ENCODE results near the gene EIF4E2.

EIF4E2 gene

GRCh38 chr2:232587512-232587911, 37.0 kb downstream of the EIF4E2 start:
- no peak for DNase-seq (ENCODE audit: low read depth)
- H3K4me3 ChIP-seq (ENCODE audit: low read depth, low read length) = no peak overlapping the region
- TF ChIP-seq, protein P1, sequence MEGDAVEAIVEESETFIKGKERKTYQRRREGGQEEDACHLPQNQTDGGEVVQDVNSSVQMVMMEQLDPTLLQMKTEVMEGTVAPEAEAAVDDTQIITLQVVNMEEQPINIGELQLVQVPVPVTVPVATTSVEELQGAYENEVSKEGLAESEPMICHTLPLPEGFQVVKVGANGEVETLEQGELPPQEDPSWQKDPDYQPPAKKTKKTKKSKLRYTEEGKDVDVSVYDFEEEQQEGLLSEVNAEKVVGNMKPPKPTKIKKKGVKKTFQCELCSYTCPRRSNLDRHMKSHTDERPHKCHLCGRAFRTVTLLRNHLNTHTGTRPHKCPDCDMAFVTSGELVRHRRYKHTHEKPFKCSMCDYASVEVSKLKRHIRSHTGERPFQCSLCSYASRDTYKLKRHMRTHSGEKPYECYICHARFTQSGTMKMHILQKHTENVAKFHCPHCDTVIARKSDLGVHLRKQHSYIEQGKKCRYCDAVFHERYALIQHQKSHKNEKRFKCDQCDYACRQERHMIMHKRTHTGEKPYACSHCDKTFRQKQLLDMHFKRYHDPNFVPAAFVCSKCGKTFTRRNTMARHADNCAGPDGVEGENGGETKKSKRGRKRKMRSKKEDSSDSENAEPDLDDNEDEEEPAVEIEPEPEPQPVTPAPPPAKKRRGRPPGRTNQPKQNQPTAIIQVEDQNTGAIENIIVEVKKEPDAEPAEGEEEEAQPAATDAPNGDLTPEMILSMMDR (conservative IDR thresholded peaks at IDR 0.05; ENCODE audit: low read depth, low read length) = no peak

- no peak overlapping the region for H3K4me3 ChIP-seq (ENCODE audit: low read depth, low read length)
- DNase-seq (ENCODE audit: low read depth) = no peak
- TF ChIP-seq, protein P1 (conservative IDR thresholded peaks at IDR 0.05; ENCODE audit: low read depth, low read length) = no peak
Measured at GRCh38 chr2:232588031-232588430, 37.5 kb downstream of the EIF4E2 start.

DNA sequence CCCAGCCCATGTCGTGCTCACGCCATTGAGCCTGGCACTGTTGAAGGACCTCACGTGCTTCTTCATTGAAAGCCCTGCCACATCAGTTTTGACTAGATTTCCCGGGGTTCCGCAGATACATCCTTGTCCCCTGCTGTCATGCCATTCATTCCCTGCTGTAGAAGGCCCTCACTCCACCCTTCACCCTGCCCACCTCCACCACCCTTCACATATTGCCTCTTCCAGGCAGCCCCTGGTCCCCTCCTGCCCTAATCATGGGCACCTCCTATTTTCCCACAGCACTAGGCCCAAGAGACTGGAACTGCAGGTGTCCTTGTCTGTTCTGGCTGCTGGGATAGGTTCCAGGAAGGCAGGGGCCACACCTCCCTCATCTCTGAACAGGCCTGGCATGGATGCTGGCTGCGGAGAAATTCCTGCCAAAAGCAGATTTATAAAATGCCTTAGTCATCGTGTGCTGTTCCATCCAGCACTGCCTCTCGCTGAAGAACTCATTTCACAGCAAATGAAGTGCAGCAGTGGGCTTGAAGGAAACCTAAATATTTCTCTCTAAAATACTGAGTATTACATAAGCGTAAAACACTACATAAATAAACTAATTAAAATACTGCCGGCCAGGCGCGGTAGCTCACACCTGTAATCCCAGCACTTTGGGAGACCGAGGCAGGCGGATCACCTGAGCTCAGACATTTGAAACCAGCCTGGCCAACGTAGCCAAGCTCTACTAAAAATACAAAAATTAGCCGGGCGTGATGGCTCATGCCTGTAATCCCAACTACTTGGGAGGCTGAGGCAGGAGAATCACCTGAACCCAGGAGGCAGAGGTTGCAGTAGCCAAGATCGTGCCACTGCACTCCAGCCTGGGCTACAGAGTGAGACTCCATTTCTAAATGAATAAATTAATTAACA, 38.4 kb downstream of the EIF4E2 start:
- TF ChIP-seq, protein P1 (conservative IDR thresholded peaks at IDR 0.05; ENCODE audit: low read depth, low read length) = no peak
- H3K4me3 ChIP-seq (ENCODE audit: low read depth, low read length) = no peak overlapping the region
- peak; percentile 60 for DNase-seq (ENCODE audit: low read depth)

DNA sequence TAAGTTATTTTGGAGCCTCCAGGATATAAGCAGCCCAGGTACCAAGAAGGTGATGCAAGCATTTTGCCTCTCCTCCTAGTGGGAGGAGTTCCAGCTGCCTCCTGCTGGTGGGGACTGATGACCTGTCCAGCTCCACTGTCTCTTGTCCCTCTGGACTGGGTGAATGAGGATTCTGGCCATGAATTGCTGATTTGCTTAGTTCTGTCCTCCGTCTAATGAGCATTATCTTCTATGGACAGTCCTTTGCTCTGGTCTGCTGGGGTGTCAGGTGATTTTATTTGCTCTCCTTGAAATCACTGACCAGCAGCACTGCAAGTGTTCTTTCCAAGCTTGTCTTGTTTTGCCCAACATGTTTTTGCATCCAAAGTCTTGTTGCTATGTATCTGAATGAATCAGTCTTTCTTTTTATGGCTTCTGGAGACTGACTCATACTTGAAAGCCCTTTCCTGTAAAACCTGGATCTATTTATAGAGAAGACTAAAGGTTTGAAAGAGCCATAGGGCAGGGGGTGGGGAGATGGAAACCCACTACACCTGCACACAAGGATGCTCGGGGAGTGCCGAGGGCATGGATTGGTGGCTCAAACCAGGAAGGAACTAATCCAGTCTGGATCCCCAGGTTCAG, 42.4 kb downstream of the EIF4E2 start:
- DNase-seq (ENCODE audit: low read depth) = peak; percentile 82
- no peak overlapping the region for H3K4me3 ChIP-seq (ENCODE audit: low read depth, low read length)
- TF ChIP-seq, protein P1 (conservative IDR thresholded peaks at IDR 0.05; ENCODE audit: low read depth, low read length) = peak; percentile 17

GRCh38 chr2:232593982-232594381, 43.5 kb downstream of the EIF4E2 start:
- no peak overlapping the region for H3K4me3 ChIP-seq (ENCODE audit: low read depth, low read length)
- TF ChIP-seq, protein P1 (conservative IDR thresholded peaks at IDR 0.05; ENCODE audit: low read depth, low read length) = no peak
- no peak for DNase-seq (ENCODE audit: low read depth)

GRCh38 chr2:232597362-232598079, 47.0 kb downstream of the EIF4E2 start:
- DNase-seq (ENCODE audit: low read depth) = no peak
- no peak overlapping the region for H3K4me3 ChIP-seq (ENCODE audit: low read depth, low read length)
- TF ChIP-seq, protein P1 (conservative IDR thresholded peaks at IDR 0.05; ENCODE audit: low read depth, low read length) = no peak

Data from choroid plexus epithelial cell (primary cell).